Hepatocyte (in vitro differentiated cells): ENCODE results near the gene OSGIN1.

Experiments used
- CTCF ChIP-seq: fragments of 200-600 bp; sonication (generic); IDR thresholded peaks from 2 replicates; pipeline ENCODE4 v1.5.1; 2016; ENCODE audit warnings: antibody characterized with exemption, mild to moderate bottlenecking; ENCODE audit not compliant: poor library complexity
- EZH2 ChIP-seq: fragments of 200-600 bp; sonication (generic); IDR thresholded peaks from 2 replicates; pipeline ENCODE4 v1.6.1; 2016; ENCODE audit warnings: antibody characterized with exemption, mild to moderate bottlenecking, borderline replicate concordance
- EZH2phosphoT487 ChIP-seq: fragments of 200-600 bp; sonication (generic); IDR thresholded peaks from one replicate; pipeline ENCODE4 v1.6.1; 2018; ENCODE audit warnings: antibody characterized with exemption, mild to moderate bottlenecking, low read depth, moderate library complexity; ENCODE audit not compliant: unreplicated experiment, severe bottlenecking

GRCh38 chr16:84013787-84014569 is 60.9 kb downstream of the OSGIN1 start:
- TF ChIP-seq CTCF (no peak), EZH2phosphoT487 (no peak), EZH2 (no peak)
